BJ (cell line): ENCODE results near the gene DDX42. TPM values are rescaled to one million over a fixed set of nuclear protein-coding genes. Genes with fewer than 3 reads are reported as not detected.

Experiments
- CTCF ChIA-PET: fragments of 350-600 bp; formaldehyde crosslinking; extraction: SDS; loops from one replicate; lab custom pipeline; 2021; ENCODE audit warnings: antibody characterized with exemption, inconsistent platforms; lab: Yijun Ruan, JAX
- POLR2A ChIA-PET: fragments of 300-600 bp; sonication (Branson Sonifier 250); formaldehyde crosslinking; extraction: SDS; loops from one replicate; lab custom pipeline; 2021; ENCODE audit warnings: antibody characterized with exemption; lab: Charles Lee
- DNase-seq: peaks from one replicate; pipeline ENCODE4 v3.0.0-alpha.2; 2011; ENCODE audit warnings: low read depth
- H3K27me3 ChIP-seq: 2 replicates; pipeline ENCODE4 v1.6.0; 2011; ENCODE audit warnings: low read length; ENCODE audit not compliant: control insufficient read depth, insufficient read depth
- H3K36me3 ChIP-seq: 2 replicates; pipeline ENCODE4 v1.5.1; 2011; ENCODE audit warnings: low read length; ENCODE audit not compliant: control insufficient read depth, insufficient read depth
- H3K4me3 ChIP-seq: 2 replicates; pipeline ENCODE4 v1.5.1; 2011; ENCODE audit warnings: low read depth, mild to moderate bottlenecking, control low read depth, low read length
- polyA plus RNA-seq: library from polyadenylated mRNA; depleted of rRNA; stranded (reverse); fragments of >200 nt; gene quantifications from 2 replicates; pipeline ENCODE4 v1.2.3, GENCODE V29; 2011
- TF ChIP-seq, protein P1 (sequence below): IDR thresholded peaks from 2 replicates; pipeline ENCODE4 v1.5.1; 2011; ENCODE audit warnings: low read depth, mild to moderate bottlenecking, control low read depth, inconsistent platforms, low read length, moderate library complexity; ENCODE audit not compliant: insufficient read depth

Gene DDX42
- polyA plus RNA-seq, 1 experiment = 56.3 TPM

DNA sequence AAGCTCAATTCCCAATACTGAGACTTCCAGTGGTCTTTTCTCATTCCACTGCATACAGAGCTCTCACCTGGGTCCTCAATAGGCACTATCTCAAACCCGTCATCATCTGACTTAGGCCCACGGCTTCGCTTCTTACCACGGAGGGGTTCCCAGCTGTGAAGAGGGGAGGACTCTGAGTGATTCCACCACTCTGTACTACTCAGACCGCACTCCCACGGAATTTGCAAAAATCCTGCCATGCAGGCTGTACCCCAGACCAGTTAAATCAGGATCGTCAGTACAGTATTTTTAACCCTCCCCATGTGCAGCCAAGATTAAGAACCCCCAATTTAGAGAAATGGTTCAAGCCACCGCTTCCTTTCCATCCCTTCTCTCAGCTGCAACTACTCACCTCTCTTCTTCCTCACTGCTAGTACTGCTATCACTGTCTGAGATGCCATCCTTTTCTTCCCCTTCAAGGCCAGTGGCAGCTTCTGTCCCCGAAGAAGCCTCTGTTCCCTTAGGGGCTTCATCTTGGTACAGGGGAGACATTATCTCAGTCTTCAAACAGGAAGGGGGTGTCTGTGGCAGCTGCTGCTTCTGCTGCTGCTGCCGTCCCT is 47.1 kb downstream of the DDX42 start:
- no peak overlapping the region for H3K4me3 ChIP-seq
- no peaks in the 10 kb centered on the region for H3K27me3 ChIP-seq
- POLR2A ChIA-PET = no interaction called here
- DNase-seq = no peak
- TF ChIP-seq, protein P1, sequence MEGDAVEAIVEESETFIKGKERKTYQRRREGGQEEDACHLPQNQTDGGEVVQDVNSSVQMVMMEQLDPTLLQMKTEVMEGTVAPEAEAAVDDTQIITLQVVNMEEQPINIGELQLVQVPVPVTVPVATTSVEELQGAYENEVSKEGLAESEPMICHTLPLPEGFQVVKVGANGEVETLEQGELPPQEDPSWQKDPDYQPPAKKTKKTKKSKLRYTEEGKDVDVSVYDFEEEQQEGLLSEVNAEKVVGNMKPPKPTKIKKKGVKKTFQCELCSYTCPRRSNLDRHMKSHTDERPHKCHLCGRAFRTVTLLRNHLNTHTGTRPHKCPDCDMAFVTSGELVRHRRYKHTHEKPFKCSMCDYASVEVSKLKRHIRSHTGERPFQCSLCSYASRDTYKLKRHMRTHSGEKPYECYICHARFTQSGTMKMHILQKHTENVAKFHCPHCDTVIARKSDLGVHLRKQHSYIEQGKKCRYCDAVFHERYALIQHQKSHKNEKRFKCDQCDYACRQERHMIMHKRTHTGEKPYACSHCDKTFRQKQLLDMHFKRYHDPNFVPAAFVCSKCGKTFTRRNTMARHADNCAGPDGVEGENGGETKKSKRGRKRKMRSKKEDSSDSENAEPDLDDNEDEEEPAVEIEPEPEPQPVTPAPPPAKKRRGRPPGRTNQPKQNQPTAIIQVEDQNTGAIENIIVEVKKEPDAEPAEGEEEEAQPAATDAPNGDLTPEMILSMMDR = no peak
- CTCF ChIA-PET = interaction anchor here (1.6 kb wide), 1 partner anchor 31 kb away, joined by 7 read pairs; no protein-coding TSS in a partner anchor
- peaks cover 54% of the 10 kb centered on the region for H3K36me3 ChIP-seq

DNA sequence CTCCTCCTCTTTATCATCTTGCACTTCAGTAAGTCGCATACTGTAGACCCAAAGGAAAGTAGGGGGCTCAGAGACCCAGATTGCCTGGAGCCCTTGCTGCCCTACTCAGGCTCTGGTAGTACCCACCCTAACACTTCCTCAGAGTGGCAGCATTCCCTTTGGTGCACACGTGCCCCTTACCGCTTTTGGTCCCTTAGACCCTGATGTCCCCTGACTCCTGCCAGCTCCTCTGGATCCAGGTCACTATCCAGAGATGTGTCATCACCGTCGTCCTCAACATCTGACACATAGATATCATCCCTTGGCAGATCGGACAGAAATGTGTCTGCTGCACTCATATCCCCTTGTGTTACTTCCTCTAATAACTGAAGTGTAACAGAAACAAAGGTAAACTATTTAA is 47.8 kb downstream of the DDX42 start:
- DNase-seq = no peak
- CTCF ChIA-PET = interaction anchor here (1.6 kb wide), 1 partner anchor 31 kb away, joined by 7 read pairs; no protein-coding TSS in a partner anchor
- POLR2A ChIA-PET = no interaction called here
- TF ChIP-seq, protein P1 = no peak
- H3K4me3 ChIP-seq = no peak overlapping the region
- peaks cover 54% of the 10 kb centered on the region for H3K36me3 ChIP-seq
- H3K27me3 ChIP-seq = no peaks in the 10 kb centered on the region

DNA sequence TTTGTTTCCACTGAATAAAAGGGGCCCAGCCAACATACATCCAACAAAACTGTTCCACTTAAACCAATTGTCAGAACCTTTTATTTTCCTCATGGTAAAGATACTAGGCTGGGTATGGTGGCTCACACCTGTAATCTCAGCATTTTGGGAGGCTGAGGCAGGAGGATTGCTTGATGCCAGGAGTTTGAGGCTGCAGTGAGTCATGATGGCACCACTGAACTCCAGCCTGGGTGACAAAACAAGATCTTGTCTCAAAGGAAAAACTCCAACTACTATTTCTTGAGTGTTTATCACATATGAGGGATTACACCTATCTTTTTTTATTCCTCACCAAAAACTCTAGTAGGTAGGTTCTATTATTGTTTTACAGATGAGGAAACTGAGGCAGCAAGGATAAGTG is 48.6 kb downstream of the DDX42 start:
- POLR2A ChIA-PET = no interaction called here
- Histone ChIP-seq H3K27me3 (no peaks in the 10 kb centered on the region), H3K4me3 (no peak overlapping the region), H3K36me3 (peaks cover 52% of the 10 kb centered on the region)
- no peak for DNase-seq
- TF ChIP-seq, protein P1 = no peak
- CTCF ChIA-PET = interaction anchor here (1.0 to 1.4 kb wide), 2 partner anchors 13 to 20 kb away, joined by 3 to 4 read pairs; no protein-coding TSS in a partner anchor

DNA sequence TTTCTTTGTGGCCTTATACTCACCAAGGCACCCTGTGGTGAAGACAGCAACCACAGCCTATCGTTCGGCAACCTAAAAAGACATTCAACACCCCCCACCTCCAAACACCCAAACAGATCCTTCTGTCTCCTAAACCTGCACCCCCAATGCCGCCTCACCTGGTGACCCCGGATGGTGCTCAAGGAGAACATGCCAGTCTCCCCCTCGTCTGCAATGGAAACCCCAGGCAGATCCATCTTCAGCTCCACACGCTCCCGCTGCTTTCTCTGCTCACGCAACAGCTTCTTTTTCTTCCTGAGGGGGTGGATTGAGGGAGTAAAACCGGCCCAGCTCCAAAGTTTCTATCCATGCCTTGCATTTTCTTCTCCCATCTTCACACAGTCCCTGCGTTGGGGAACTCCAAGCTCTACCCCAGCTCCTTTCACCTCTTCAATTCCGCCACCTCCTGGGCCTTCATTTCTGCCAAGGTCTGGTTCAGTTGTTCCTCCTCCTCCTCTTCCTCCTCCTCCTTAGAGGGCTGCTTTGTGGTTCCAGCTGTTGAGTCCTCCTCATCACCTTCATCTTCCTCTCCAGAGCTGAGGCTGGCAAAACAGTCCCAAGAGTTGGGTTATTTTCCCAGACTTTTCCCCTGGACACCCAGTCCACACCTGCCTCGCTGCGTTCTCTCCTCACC is 49.8 kb downstream of the DDX42 start:
- CTCF ChIA-PET = interaction anchor here (0.8 to 1.4 kb wide), 2 partner anchors 14 to 26 kb away, joined by 3 read pairs; no protein-coding TSS in a partner anchor
- peaks cover 42% of the 10 kb centered on the region for H3K36me3 ChIP-seq
- no peak overlapping the region for H3K4me3 ChIP-seq
- no peak for DNase-seq
- TF ChIP-seq, protein P1 = no peak
- no peaks in the 10 kb centered on the region for H3K27me3 ChIP-seq
- POLR2A ChIA-PET = no interaction called here

DNA sequence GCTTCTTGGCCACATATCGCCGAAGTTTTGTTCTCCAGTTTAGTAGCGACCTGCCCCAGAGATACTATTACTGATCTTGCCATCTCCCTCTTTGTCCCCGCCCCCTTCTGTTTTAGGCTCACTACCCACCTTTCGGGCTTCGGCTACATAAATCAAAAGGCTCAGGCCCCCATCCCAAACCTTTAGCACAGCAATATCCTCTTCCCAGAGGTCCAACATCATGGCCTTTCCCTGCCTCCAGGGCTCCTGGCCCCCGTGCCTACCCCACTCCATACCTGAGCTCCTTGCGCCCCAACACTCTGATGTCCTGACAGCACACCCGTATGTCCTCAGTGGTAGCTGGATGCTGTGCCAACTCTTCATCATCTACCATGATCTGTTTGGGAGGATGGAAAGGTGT is 50.4 kb downstream of the DDX42 start:
- Histone ChIP-seq H3K4me3 (no peak overlapping the region), H3K36me3 (peaks cover 43% of the 10 kb centered on the region), H3K27me3 (no peaks in the 10 kb centered on the region)
- ChIA-PET POLR2A (no interaction called here), CTCF (interaction anchor here (0.8 kb wide), 1 partner anchor 27 kb away, joined by 3 read pairs; no protein-coding TSS in a partner anchor)
- no peak for DNase-seq
- TF ChIP-seq, protein P1 = no peak
